CD4-positive, alpha-beta T cell treated with Interleukin-15 for 1 hour (primary cell): ENCODE measurements around the gene MAGI3.

Experiments used
- DNase-seq: peaks from one replicate; pipeline ENCODE4 v3.0.0-alpha.2; 2020

The MAGI3 gene

GRCh38 chr1:113389953-113390834 is at the start of gene MAGI3:
MAGI3 (plus strand) TSS chr1:113390515; CDS start chr1:113391034, 519 bp downstream.
- DNase-seq: peak; percentile 89

GRCh38 chr1:113353580-113353979 is 36.7 kb upstream of the MAGI3 start:
- DNase-seq: no peak

GRCh38 chr1:113363935-113364334 is 26.4 kb upstream of the MAGI3 start:
- no peak for DNase-seq

GRCh38 chr1:113369040-113369439 is 21.3 kb upstream of the MAGI3 start:
- DNase-seq: no peak

DNA sequence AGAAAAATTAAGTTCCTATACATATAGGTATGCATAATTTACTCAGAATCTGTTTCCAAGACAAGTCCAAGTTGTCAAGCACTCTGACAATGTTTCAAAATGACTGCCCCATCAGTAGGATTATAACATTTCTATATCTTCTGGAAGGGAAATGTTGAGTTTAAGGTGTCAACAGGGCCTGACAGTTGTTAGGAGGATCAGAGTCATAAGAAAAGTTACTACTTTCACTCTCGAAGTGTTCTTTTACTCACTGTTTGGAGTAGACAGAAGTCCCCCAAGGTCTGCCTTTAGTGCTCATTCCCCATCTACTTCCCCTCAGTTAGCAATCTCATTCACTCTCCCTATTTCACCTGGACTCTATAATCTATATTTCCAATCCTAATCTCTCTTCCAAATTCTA is 20.6 kb upstream of the MAGI3 start:
- DNase-seq: no peak

- no peak for DNase-seq
Observed at GRCh38 chr1:113370868-113371267, 19.4 kb upstream of the MAGI3 start.

DNA sequence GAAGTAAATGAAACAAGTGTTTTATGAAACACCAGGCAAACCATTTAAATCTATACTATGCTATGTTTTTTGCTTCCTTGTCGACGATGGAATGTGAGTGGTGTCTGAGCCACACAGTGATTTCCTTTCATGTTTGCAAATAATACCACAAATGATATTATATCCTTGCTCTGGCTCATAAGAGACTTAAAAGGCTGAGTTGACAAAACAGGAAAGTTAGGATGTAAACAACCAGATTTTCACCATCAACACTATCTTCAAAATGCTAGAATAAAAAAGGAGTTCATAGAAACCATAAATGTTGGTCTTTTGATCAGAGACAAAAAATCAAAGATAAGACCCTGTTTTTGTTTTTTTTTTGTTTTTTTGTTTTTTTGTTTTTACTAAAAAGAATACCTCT is 17.8 kb upstream of the MAGI3 start:
- DNase-seq: no peak

GRCh38 chr1:113373644-113374043 is 16.7 kb upstream of the MAGI3 start:
- no peak for DNase-seq

DNA sequence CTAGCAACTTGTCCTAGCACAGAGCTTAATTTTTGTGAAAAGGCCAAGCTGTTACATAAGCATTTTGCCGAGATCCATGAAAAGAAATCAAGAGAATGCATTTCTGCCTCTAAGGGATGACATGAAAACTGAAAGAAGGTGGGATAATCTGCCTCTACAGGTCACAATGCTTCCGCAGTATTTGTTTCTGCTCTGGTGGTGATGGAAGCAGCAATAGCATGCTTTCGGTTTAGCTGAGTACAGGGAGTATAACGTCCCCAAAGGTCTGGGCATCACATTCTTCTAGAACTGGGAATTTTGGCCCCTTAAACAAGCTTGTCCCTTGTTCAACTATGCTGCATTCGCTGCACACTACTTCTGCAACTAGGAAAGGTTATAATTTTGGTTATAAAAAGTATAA is 14.4 kb upstream of the MAGI3 start:
- no peak for DNase-seq

DNA sequence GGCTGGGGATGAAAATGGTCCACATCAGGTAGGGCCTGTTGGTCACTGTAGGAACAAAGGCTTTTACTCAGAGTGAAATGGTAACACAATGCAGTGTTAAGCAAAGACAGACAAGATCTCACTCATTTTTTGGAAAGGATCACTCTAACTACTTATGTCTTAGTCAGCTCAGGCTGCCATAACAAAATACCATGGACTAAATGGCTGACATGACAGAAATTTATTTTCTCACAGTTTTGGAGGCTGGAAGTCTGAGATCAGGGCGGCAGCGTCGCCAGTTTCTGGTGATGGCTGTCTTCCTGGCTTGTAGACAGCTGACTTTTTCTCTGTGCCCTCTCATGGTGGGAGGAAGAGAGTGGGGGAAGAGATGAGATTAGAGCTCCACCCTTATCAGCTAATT is 10.2 kb upstream of the MAGI3 start:
- DNase-seq: no peak

DNA sequence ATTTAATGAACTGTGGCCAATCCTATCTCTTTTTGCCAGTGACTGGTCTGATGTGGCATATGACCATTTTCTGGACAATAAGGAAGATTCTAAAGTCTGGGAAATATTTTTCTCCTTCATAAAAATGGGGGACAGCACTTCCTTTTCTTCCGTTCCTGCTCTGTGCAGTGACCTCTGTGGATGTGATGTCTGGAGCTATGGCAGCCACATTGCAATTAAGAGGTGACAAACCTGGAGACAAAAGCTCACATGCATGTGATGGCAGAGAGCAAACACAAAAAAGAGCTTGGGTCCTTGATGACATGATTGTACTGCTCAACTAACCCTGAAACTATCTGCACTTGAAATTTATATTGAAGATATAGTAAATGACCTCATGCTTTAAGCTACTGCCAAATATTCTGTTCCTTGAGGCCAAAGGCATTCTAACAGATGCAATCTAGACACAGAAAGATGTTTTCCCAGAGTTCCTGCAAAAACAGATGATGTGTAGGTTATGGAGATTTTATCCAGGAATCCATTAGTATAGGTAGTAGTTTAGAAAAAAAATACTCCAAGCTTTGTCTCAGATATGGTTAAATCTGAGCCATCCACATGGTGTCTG is 2.2 kb upstream of the MAGI3 start:
- no peak for DNase-seq

GRCh38 chr1:113388621-113389358 is 1.5 kb upstream of the MAGI3 start:
- no peak for DNase-seq

DNA sequence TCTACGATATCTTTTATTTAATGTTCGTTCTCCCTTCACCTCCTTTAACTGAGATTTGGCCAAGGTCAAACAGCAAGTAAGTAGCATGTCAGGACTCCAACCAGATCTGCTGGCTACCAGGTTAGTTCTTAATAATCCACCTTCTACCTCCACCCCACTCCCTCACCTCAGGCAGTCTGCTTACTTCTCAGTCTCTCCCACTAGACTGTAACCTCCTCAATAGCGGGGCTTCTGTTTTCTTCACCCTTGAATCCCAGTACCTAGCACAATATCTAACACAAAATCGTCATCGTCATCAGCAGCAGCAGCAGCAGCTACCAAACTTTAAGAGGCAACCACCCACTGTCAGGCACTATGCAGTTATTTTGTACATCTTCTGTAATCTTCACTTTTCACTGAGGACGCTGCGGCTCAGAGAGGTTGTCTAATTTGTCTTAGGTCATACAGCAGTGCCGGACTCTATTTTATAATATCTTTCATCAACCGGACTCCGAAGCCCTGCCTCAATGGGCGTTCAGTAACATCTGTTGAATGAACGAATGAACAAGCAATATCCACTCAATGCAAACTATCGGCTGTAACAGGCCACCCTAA is 859 bp upstream of the MAGI3 start:
- no peak for DNase-seq

DNA sequence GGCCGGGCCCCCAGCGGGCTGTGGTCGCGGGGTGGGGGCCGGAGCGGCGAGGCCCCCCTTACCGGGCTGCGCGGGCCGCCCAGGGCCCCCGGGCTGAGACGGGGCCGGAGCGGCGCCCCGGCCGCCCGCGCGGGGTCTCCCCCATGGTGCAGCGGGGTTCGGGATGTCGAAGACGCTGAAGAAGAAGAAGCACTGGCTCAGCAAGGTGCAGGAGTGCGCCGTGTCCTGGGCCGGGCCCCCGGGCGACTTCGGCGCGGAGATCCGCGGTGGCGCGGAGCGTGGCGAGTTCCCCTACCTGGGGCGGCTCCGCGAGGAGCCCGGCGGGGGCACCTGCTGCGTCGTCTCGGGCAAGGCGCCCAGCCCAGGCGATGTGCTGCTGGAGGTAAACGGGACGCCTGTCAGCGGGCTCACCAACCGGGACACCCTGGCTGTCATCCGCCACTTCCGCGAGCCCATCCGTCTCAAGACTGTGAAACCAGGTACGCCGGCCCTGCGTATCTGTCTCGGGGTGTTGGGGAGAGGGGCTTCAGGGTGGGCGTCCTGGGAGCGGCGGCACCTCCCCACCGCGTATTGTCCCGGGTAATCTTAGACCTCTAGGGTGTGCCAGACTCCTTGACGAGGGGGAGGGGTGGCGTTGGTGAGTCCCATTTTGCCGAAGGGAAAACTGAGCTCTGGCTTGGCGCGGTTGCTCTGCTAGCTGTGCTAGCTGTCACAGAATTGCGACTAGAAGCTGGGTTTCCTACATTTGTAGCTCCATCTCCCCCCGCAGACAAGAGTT is 745 bp downstream of the MAGI3 start:
- peak; percentile 23 for DNase-seq

DNA sequence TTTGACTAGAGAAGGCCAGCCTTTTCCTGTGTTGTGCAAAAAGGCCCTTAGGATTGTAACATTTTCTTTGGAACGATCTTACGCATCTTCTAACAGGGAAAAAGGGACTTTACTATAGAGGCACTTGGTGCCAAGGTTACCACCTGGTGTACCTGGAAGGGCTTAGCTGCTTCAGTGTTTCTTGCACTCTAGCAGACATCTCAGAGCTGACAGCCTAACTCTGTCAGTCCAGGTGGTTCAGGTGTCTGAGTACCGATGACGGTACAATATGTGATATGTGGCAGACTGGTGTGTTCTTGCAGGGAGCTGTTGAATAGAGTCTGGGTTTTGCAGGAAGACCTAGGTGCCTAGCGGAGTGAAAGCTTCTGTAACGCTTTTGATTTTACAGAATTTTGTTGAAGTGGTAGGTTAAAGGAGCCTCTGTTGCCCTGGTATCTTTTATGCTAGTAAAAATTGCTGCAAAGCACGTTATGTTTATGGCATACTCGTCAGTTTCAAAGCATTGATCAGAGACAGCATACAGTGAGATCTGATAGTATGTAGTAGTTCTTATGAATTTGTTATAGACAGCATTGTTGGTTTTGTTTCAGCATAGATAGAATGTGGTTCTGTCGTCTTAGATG is 1.4 kb downstream of the MAGI3 start:
- DNase-seq: no peak

DNA sequence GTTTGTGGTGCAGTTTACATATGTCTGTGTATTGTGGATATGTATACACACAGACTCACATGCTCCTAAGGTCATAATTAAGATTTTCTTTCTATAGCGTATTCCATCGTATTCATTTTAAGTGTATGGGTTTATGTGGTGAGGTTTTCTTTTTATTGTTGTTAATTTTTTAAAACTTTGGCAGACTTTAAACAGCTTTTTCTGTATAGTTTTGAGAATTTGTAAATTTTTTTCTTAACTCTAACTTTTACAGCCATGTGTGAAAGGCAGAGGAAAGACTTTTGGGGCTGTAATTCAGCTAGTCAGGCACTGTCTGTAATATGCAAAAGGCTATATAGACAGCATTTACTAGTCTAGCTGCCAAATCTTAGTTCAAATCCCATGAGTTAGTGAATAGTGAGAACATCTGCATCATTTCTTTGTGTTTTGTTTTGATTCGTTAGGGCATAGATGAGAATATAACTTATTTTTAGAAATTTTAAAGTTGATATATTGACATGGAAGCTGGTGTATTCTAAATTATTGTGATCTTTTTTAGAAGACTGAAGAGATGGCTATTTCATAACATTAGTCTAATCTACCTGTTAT is 2.3 kb downstream of the MAGI3 start:
- no peak for DNase-seq

DNA sequence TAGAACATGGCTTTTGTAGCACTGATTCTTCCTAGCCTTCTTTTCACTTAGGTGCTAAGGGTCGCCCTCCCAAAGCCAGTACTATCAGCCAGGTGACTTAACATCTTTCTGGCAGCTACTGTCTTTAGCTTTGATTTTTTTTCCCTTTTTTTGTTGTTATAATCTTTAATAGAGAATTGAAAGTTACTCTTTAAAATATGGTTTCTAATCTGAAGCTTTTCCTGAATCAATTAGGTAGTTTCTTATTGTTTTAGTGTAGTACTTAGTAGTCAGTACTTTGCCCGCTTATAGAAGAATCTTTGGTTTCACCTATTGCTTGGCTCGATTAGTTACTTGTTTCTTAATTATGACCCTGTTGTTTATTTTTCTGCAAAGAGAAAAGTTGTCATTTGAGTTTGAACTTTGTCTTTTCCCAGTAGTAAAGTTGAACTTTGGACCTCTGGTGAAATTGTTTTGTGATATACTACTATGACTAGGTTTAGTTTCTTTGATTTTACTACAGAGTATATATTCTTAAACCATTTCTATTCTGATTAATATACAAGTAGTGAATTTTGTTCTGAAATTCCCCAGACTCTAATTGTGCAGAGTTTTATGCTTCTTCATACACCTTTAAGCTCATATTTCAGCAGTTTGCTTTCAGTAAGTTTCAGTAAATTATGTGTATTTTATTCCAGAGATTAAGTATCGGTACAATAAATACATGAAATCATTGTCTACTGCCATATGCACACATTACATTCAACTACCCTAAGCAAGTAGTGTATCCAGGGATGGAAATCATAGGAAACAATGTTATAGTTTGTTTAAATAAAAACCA is 3.9 kb downstream of the MAGI3 start:
- no peak for DNase-seq

- DNase-seq: no peak
Observed at GRCh38 chr1:113394863-113395259, 4.5 kb downstream of the MAGI3 start.

GRCh38 chr1:113396102-113396501 is 5.8 kb downstream of the MAGI3 start:
- no peak for DNase-seq

DNA sequence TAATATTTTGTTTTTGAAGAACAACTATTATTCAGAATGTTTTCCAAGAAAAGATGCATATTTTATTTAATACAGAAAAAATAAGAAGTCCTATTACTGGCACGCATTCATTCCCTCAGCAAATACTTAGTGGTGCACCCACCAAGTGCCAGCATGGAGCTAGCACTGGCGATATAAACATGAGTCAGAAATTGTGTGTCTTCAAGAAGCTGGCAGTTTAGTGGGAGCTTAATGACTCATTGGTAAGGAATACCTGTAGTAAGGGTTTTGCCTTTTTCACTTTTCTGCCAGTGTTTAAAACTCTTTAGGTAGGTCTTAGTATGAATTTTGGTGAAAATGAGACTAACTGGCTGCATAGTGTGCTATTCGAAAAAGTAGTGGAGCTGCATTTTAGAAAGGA is 6.3 kb downstream of the MAGI3 start:
- no peak for DNase-seq

- no peak for DNase-seq
Observed at GRCh38 chr1:113399062-113399583, 8.8 kb downstream of the MAGI3 start.
